Neural crest cell (in vitro differentiated cells): ENCODE measurements around the gene FUZ. TPM values are rescaled to one million over a fixed set of nuclear protein-coding genes. Genes with fewer than 3 reads are reported as not detected.

Source experiments
- DNase-seq: peaks from one replicate; pipeline ENCODE4 v3.0.0; 2021; ENCODE audit warnings: low read depth, mixed read lengths, low spot score
- H3K27ac Mint-ChIP-seq: one replicate; pipeline ENCODE4 v1.8.0; 2021; ENCODE audit warnings: mild to moderate bottlenecking, mixed read lengths; ENCODE audit not compliant: unreplicated experiment
- H3K27me3 Mint-ChIP-seq: 2 replicates; pipeline ENCODE4 v1.8.0; 2021; ENCODE audit warnings: low read depth, mild to moderate bottlenecking, mixed read lengths
- H3K36me3 Mint-ChIP-seq: 2 replicates; pipeline ENCODE4 v1.8.0; 2021; ENCODE audit warnings: low read depth, mild to moderate bottlenecking, mixed read lengths
- H3K4me1 Mint-ChIP-seq: 2 replicates; pipeline ENCODE4 v1.8.0; 2021; ENCODE audit warnings: mixed read lengths
- H3K4me3 Mint-ChIP-seq: one replicate; pipeline ENCODE4 v1.8.0; 2021; ENCODE audit warnings: mild to moderate bottlenecking, mixed read lengths
- H3K9me3 Mint-ChIP-seq: 2 replicates; pipeline ENCODE4 v1.8.0; 2021; ENCODE audit warnings: mixed read lengths
- total RNA-seq: library from RNA; stranded (reverse); gene quantifications from 2 replicates; pipeline ENCODE4 v1.2.1, GENCODE V29; 2021
- TF ChIP-seq, protein P1 (sequence below): fragments of 200-600 bp; sonication (generic); conservative IDR thresholded peaks from 2 replicates; pipeline ENCODE4 v1.5.0; 2021; ENCODE audit warnings: antibody characterized with exemption, mild to moderate bottlenecking

The FUZ gene
- total RNA-seq, 1 donor from 2014 or later: 38.0 TPM

DNA sequence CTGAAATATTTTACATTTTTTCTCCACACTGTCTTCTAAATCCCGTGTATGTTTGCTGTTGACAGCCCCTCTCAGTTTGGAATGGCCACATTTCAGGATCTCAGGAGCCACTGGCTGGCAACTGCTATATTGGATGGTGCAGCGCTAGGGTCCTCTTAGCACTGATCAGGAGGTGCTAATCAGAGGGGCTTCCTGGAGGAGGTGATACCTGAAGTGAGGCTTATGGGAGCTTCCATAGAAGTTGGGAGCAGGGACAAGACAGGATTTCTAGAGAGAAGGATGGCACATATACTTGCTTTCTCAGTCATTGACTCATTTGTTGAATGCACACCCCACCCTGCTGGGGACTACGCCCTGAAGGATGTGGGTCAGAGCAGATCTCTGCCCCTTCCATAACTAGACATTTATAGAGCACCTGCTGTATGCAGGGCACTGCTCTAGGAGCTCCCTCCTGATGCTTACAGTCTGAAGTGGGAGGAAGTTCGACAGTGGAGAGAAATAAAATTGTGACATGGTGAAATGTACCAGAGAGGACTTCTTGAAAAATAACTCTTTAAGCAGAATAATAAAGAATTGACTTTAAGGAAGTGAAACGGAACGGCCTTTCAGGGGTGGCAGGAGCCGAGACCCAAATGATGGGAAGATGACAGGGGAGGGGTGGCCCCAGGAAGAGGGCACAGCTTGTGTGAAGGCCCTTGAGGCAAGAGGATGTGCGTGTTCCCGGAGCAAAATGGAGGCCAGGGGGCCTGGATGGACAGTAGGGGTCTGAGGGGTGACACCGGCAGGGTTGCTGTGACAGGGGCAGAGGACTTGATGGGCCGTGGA, 33.1 kb downstream of the FUZ start:
- H3K36me3 Mint-ChIP-seq: peaks cover 17% of the 10 kb centered on the region
- peaks cover 5% of the 10 kb centered on the region for H3K4me1 Mint-ChIP-seq
- TF ChIP-seq, protein P1, sequence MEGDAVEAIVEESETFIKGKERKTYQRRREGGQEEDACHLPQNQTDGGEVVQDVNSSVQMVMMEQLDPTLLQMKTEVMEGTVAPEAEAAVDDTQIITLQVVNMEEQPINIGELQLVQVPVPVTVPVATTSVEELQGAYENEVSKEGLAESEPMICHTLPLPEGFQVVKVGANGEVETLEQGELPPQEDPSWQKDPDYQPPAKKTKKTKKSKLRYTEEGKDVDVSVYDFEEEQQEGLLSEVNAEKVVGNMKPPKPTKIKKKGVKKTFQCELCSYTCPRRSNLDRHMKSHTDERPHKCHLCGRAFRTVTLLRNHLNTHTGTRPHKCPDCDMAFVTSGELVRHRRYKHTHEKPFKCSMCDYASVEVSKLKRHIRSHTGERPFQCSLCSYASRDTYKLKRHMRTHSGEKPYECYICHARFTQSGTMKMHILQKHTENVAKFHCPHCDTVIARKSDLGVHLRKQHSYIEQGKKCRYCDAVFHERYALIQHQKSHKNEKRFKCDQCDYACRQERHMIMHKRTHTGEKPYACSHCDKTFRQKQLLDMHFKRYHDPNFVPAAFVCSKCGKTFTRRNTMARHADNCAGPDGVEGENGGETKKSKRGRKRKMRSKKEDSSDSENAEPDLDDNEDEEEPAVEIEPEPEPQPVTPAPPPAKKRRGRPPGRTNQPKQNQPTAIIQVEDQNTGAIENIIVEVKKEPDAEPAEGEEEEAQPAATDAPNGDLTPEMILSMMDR: no peak
- H3K27me3 Mint-ChIP-seq: no peaks in the 10 kb centered on the region
- no peak for DNase-seq
- peak overlapping the region; percentile 51 for H3K27ac Mint-ChIP-seq
- H3K4me3 Mint-ChIP-seq: no peak overlapping the region
- no peaks in the 10 kb centered on the region for H3K9me3 Mint-ChIP-seq

DNA sequence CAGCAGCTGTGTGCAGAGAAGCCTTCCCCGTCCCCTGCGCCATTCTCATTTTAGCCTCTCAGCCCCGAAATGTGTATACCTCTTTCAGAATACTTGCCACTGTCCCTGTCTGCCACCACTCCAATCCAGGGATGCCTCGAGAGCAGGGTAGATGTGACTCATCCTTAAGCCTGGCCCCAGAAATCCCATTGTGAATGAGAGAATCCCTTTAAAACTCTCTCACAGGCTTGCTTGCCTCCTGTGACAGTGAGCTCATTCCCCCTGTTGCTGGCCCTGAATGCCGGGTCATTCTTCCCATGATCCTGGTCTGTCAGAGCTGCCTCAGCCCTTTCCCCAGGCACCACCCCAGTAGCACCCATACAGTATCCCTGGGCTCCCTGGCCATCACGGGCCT, 36.7 kb downstream of the FUZ start:
- Mint-ChIP-seq H3K27ac (peak overlapping the region; percentile 89), H3K4me1 (peaks cover 12% of the 10 kb centered on the region), H3K9me3 (no peaks in the 10 kb centered on the region), H3K27me3 (no peaks in the 10 kb centered on the region), H3K36me3 (peaks cover 5% of the 10 kb centered on the region), H3K4me3 (no peak overlapping the region)
- TF ChIP-seq, protein P1: no peak
- no peak for DNase-seq

DNA sequence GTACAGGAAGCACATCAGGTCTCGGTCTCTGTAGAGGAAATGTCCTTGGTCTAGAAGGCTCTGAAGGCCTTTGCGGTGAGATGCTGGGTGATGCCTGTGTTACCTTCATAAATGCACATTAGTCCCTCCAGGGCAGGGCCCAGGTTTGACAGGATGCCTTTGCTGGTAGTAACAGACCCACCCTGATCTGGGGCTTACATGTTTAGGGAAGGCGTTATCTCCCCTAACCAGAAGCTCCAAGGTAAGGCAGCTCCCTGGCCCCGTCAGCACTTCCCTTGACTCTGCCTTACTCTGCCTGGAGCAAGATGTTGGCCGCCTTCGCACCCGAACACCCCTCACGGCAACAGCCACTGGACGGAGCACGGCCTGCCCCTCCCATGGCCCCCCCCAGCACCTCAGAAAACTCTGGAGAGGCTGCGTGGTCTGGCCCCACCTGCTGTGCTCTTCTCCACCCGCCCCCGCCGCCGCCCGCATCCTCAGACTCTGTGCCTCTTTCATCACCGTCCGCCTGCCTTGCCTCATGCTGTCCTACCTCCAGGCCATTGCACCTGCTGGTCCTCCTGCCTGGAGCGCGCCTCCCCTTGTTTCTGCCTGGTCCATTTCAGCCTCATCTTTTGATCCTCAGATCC, 37.2 kb downstream of the FUZ start:
- Mint-ChIP-seq H3K36me3 (peaks cover under 1% of the 10 kb centered on the region), H3K4me1 (peaks cover 10% of the 10 kb centered on the region)

DNA sequence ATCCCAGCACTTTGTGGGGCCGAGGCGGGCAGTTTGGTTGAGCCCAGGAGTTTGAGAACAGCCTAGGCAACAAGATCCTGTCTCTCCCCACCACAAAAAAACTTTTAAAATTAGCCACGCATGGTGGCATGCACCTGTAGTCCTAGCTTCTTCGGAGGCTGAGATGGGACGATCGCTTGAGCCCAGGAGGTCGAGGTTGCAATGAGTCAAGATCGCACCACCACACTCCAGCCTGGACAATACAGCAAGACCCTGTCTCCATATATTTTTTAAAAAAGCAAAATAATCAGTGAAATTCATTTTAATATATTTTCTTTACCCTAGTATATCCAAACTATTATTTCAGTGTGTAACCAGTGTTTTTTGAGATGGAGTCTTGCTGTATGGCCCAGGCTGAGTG, 38.1 kb downstream of the FUZ start:
- Mint-ChIP-seq H3K4me1 (peaks cover 11% of the 10 kb centered on the region), H3K36me3 (no peaks in the 10 kb centered on the region), H3K27ac (no peak overlapping the region), H3K4me3 (no peak overlapping the region), H3K27me3 (no peaks in the 10 kb centered on the region), H3K9me3 (no peaks in the 10 kb centered on the region)
- TF ChIP-seq, protein P1: no peak
- DNase-seq: no peak

More for the DNA sequence above, 37.2 kb downstream of the FUZ start:
- TF ChIP-seq, protein P1: no peak
- no peak for DNase-seq
- H3K9me3 Mint-ChIP-seq: no peaks in the 10 kb centered on the region
- no peaks in the 10 kb centered on the region for H3K27me3 Mint-ChIP-seq
- peak overlapping the region; percentile 89 for H3K27ac Mint-ChIP-seq
- no peak overlapping the region for H3K4me3 Mint-ChIP-seq

DNA sequence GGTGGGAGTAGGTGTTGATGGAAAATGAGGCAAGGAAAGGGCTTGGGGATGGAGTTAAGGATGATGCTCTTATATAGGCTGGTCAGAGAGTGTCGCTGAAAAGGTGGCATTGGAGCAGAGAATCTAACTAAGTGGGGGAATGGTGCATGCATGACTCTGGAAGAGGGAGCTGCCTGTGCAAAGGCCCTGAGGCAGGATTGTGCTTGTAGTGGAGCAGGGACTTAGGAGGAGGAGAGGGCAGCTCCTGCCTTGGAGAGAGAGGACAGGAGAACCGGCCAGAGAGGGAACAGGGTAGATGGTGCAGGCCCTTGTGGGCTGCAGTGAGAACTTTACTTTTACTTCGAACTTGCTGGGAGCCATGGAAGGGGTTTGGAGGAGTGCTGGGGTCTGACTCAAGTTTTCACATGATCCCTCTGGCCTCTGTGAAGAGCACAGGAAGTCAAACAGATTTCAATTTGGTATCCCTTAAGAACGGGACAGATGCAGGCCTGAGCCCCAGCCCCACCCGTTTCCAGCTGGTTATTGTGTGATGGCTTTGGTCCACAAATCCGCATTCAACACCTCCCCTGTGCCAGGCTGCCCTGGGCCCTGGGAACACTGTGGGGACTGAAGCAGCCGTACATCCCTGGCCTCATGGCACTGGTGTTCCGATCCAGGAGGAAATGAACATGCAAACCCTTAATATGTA, 39.3 kb downstream of the FUZ start:
- Mint-ChIP-seq H3K27me3 (no peaks in the 10 kb centered on the region), H3K27ac (no peak overlapping the region), H3K9me3 (no peaks in the 10 kb centered on the region), H3K4me3 (peak overlapping the region; percentile 41), H3K4me1 (peaks cover 14% of the 10 kb centered on the region), H3K36me3 (no peaks in the 10 kb centered on the region)
- TF ChIP-seq, protein P1: no peak
- DNase-seq: no peak
